ENCODE data around the gene CRKL.
"Not testable (repeated sequence)": the region's sequence is repeated elsewhere in the genome, so short reads cannot be mapped to it uniquely, and the experiment has no call there.

Gene CRKL, protein sequence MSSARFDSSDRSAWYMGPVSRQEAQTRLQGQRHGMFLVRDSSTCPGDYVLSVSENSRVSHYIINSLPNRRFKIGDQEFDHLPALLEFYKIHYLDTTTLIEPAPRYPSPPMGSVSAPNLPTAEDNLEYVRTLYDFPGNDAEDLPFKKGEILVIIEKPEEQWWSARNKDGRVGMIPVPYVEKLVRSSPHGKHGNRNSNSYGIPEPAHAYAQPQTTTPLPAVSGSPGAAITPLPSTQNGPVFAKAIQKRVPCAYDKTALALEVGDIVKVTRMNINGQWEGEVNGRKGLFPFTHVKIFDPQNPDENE

DNA sequence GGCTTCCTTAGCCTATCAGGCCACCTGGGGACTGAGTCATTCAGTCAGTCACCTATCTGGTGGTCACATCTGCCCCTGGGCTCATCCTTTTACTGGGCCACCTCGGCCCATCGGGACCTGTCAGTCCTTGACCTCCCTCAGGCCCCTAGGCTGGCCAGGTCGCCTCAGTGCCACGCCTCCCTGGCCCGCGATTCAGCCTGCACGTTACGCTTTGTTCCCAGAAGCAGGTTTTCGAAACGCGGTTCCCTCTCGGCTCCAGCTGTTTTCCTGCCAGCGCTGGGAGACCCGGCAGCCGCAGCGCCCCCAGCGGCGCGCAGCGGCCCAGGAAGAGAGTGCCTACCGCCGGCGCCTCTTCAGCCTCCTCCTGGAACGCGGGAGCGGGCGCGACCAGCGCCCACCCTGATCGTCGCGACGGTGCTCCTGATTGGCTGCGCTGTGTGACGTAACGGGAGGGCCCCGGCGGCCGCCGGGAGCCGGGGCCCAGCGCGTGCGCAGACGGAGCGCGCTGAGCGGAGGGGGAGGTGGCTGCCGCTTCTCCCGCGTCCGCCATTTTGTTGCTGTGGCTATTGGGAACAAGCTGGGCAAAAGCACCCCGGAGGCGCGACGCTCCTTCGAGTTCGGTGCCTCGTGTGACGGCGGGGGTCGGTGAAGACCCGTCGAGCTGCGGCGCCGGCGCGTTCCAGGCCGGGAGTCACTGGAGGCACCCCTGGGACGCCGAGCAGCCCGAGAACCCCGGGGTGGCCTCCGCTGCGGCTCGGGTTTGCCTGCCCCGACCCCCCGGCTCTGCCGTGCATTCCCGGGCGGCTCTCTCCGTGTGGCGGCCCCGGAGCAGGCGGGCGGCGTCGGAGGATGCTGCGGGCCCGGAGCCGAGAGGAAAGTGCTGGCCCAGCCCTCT, at the start of gene CRKL:
Gene CRKL (plus strand): TSS at position 492 of the 895 bp plus-strand sequence. CDS start 528 bp downstream, outside the sequence.
- DNase-seq (ENCODE audit: low read depth in 2 of 3, low spot score in 2 of 3), result peak; percentile 76 to 95 (median 89)

DNA sequence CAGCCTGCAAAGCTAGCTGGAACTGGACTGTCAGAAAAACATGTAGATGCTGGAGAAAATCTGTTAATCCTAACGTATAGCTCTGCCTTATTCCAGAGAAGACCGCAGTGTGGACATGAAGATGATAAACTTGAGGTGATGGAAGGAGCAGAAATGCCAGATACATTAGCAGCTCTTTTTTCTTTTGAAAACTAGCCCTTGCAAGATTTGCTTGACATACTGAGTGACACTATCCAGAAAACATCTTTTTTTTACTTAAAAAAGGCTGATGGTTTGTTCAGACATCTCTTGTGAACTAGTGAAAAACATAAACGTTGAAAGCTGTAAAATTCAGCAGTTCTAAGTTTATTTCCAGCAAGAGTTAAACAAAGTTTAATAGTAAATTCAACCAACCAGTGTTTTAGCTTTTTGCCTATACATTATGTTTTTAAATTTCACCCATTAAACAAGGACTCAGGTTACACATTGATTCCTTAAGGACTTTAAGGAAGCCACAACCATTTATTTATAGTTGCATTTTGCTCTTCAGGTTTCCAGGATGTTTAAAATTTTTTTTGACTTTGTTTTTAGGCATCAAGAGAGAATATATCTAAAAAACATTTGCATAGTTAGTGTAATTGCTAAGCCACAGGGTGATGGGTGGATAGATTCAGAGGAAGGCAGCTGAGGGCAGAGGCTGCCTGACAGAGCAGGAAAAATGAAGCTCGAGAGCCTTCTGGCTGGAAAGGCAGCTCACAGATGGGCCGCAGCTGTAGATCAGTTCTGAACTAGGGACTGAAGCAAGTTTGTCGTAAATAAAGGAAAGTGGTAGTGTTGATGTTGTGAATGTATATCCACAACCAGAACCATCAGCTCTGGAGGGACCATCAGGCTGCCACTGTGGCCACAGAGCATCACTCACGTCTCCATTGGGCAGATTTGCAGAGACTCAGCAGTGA, 48.9 kb upstream of the CRKL start:
- no peak for DNase-seq (ENCODE audit: low read depth in 2 of 3, low spot score in 2 of 3)

DNA sequence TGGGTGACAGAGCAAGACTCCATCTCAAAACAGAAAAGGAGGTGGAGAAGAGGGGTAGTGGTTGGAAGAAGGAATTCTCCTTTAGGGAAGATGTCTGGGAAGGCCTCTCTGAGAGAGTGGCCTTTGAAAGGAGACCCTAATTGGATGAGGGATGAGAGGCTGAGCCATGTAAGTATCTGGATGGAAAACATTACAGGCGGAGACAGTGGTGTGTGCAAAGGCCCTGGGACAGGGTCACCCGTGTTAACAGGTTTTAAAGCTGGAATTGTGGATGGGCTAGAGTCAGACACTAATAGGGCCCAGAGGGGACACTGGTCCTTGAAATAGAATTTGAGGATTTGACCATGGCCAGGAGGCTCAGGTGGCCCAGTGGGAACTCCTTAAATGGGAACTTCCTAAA, 48.0 kb upstream of the CRKL start:
- DNase-seq (ENCODE audit: low read depth in 2 of 3, low spot score in 2 of 3), result no peak

DNA sequence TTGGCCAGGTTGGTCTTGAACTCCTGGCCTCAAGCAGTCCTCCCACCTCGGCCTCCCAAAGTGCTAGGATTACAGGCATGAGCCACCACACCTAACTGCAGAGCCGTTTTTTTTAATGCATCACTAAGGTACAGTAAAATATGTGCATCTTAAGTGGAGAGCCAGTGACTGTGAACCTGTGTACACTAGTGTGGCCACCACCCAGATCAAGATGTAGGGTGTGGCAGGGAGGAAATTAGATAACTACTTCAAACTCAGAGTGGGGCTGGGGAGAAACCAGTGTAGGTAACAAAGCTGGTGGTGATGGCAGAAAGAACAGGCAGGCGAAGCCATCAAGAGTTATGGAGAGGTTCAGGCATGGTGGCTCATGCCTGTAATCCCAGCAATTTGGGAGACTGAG, 44.0 kb upstream of the CRKL start:
- DNase-seq (ENCODE audit: low read depth in 2 of 3, low spot score in 2 of 3), result no peak

DNA sequence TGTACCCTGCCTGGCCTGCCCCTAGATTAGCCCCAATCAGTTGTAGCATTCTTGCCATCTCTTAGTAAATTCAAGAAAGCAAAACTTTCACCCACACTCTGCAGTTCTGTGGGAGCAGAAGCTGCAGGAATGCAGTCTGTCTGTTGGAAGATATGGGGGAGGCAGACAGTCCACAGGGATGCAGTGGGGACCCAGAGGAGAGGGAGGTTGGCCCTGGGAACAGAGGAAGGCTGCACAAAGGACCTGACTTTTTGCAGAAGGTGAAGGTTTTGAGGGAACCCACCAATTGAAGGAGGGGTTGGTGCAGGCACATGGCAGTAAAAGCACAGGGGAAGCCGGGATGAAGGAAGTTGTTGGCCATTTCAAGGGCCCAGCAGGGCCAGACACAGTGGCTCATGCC, 41.9 kb upstream of the CRKL start:
- no peak for DNase-seq (ENCODE audit: low read depth in 2 of 3, low spot score in 2 of 3)

DNA sequence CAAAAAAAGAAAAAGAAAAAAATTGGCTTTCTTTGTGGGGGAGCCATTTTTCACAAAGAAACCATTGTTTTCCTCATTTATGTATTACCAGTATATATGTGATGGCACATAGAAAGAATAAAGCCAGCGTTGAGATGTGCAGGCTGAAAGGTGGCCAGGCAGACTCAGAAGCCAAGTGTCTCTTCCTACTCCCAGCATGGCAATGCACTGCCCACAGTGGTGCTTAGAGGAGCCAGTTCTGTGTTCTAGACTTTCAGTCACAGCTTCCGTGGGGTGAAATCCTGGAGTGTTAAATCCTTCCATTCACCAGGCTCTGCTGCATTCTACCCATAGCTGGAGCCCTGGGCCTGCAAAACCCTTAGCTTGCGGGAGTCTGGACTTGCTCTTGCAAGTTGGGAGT, 39.5 kb upstream of the CRKL start:
- DNase-seq (ENCODE audit: low read depth in 2 of 3, low spot score in 2 of 3), result no peak

DNA sequence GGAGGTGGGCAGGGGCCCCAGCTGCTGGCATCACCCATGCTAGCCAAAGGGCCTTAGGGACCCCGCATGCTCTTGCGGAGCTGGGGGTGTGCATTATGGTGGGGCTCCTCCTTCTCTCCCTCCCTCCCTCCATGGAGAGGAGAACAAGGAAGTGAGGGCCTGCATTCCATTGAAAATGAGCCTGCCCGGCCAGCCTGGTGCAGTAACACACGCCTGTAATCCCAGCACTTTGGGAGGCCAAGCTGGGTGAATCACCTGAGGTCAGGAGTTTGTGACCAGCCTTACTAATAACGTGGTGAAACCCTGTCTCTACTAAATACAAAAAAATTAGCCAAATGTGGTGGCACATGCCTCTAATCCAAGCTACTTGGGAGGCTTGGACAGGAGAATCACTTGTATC, 36.0 kb upstream of the CRKL start:
- no peak for DNase-seq (ENCODE audit: low read depth in 2 of 3, low spot score in 2 of 3)

DNA sequence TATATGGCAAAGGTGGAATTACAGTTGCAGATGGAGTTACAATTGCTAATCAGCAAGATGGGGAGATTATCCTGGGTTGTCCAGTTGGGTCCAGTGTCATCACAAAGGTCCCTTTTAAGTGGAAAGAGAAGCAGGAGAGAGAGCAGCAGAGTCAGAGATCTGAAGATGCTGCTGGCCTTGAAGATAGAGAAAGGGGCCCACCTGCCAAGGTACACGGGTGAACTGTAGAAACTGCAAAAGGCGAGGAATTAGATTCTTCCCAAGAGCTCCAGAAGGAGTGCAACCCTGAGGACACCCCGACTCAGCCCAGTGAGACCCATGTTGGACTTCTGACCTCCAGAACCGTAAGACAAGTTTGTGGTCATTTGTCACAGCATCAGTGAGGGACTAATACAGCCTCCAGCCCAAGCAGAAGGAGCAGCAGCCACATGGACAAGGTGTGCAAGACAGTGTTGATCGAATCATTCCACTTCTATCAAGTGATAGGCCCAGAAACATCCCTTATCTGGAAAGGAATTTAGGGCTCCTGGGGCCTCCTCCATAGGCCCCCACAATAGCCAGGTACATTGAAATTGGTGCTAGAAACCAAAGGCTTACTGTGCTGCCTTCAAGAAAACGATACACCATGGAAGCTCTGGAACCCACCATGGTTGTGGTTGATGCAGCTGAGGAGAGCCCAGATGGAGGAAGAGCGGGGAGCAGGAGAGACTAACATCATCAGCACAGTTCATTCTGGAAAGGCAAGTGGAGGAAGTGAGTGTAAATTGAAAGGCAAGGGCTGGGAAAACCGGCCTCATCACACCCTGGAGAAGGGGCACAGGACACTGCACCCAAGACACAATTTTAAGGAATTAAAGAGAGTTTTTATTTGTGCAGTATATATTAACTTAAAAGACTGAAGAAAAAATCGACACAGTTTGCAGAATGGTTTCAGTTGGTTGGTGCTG, 35.1 kb upstream of the CRKL start:
- DNase-seq (ENCODE audit: low read depth in 2 of 3, low spot score in 2 of 3), result no peak

DNA sequence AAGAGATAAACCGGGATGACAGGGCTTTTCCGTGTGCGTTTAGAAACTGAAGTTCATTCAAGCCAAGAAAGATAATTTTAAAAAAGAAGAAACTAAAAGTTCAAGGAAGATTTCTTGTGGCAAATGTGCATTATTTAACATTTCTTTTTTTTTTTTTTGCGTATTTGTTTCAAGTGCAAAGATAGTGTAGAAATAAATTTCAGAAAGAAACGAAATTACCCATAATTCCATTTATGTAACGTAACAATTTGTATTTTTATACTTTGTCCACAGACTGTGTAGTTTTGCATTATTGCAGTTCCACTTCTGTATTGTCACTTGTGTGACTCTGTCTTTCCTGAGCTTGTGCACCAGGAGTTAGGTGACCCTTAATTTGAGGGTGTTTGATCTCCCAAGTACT, 34.4 kb upstream of the CRKL start:
- DNase-seq (ENCODE audit: low read depth in 2 of 3, low spot score in 2 of 3), result no peak

DNA sequence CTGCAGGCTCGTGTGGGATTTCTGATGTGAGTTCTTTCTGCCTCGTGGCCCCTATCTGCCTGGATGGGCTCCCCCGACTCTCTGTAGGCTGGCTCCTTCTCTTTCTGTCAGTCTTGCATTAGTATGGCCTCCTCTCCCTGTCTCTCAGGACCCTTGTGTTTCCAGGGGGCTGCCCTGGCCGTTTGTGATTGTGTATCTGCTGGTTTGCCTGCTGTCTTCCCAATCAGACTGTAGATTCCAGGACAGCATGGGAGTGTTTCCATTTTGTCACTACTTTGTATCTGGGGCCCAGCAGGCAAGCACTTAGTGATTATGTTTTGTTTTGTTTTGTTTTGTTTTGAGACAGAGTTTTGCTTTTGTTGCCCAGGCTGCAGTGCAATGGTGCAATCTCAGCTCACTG, 32.8 kb upstream of the CRKL start:
- no peak for DNase-seq (ENCODE audit: low read depth in 2 of 3, low spot score in 2 of 3)

DNA sequence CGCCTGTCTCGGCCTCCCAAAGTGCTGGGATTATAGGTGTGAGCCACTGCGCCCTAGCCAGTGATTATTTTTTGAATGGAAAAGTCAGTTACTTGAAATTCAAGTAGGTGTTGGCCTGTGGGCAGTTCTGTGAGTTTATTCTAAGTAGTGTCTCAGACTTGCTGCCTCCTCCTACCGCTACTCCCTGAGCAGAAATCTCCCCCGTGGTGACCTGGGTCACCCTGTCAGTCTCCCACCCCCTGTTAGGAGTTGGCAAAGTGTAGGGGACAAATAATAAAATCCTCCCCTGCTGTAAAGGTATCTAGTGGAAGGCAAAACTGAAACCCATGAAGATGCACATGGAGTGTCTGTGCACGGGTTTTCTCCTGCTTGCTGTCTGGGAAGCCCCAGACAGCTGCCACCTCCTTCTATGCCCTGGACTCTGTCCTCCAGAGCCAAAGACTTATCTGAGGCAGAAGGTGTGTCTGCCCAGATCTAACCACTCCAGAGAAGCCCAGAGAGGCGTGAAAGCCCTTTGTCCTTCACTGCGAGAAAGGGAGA, 32.1 kb upstream of the CRKL start:
- DNase-seq (ENCODE audit: low read depth in 2 of 3, low spot score in 2 of 3), result no peak

DNA sequence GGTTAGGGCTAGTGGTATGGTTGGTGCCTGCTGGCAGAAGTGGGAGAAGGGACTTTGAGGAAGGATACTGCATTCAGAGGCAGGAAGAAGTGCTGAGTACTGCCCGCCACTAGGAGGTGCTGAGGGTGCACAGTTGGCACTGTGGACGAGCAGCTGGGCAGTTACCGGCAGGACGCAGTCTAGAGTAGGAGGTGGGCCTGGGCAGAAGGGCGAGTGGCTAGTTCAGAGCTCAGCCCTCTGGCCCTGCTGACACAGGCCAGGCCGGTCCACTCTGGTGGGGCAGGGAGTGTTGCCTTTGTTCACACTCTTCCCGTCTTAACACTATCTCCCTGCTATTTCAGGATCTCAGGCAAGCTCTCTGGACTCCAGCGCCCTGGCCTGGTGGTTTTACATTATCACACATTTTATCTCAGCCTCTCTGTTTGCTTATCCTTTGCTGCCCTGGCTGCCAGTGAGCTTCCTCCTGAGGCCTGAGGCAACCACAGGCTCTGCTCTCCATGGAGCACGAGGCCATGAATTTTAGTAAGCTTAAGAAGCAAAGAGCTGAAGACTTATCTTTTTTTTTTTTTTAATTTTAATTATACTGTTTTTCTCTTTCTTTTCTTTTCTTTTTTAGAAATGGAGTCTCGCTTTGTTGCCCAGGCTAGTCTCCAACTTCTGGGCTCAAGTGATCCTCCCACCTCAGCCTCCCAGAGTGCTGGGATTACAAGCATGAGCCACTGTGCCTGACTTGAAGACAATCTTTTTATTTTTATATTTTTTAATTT, 31.5 kb upstream of the CRKL start:
- peak; percentile 5 to 14 (median 9) for DNase-seq (ENCODE audit: low read depth in 2 of 3, low spot score in 2 of 3)

DNA sequence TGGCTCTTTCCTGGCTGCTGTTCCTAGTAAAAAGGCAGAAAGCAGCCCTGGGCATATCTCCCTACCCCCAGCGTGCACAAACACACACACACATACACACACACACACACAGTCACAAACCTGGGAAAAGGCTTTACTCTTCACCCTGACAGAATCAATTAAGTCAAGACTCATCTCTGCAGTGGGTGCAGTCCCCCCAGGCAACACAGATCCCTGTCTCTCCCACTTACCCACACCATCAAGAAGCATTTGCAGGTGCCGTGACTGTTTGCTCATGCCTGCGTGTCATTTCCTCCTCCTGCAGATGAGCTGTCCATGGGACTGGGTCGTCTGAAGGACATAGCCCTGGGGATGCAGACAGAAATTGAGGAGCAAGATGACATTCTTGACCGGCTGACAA, 29.8 kb upstream of the CRKL start:
- no peak for DNase-seq (ENCODE audit: low read depth in 2 of 3, low spot score in 2 of 3)

DNA sequence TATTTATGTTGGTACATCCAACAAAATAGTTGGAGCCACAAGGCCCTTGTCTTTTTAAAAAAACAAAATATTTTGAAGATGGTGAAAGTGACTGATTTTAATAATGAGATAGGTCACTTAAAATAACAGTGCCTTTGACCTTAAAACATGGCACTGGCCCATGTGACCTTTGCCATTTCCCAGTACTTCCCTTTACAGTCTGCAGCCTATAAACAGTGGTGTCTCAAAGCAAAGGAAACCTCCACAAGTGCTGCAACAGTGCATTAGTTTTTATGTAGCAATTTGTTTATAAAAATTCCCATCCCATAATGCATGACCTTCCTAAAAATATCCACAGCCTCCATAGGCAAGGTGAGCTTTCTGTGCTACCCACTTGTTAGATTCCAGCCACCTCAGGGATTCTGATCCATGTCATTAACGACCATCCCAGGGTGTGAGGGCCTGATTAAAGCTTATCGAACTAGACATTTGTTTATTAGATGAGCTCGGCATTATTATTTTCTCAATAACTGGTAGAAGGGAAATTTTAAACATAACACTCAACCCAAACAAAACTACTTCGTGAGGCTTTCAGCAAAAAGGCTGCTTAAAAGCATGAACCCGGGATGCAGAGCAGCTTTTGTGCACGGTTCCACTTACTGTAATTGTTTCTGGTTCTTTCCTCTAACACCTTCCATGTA, 28.0 kb upstream of the CRKL start:
- no peak for DNase-seq (ENCODE audit: low read depth in 2 of 3, low spot score in 2 of 3)

DNA sequence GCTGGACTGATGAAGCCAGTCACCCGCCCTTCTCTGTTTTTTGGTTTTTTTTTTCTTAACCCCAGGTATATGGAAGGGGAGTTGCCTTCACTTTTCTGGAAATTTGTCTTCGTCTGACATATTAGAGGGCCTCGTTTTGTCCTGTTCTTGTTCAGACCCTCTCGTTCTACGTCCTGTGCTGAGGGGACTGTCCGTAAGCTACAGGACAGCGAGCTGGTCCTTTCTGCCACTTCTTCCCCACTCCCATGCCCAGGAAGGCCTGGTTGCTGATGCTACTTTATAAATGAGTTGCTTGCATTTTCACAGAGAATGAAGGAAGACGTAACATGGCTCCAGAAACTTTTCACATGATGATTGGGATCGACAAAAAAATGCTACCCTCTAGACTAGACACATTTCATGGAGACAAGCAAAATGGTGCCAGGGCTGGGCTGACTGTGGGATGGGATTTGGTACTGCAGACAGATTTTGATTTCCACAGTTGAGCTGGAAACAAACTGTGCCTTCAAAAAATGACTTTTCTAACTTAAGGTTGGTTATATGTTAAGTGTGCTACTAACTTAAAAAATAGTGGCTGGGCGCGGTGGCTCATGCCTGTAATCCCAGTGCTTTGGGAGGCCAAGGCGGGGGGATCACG, 27.2 kb upstream of the CRKL start:
- DNase-seq (ENCODE audit: low read depth in 2 of 3, low spot score in 2 of 3), result no peak

DNA sequence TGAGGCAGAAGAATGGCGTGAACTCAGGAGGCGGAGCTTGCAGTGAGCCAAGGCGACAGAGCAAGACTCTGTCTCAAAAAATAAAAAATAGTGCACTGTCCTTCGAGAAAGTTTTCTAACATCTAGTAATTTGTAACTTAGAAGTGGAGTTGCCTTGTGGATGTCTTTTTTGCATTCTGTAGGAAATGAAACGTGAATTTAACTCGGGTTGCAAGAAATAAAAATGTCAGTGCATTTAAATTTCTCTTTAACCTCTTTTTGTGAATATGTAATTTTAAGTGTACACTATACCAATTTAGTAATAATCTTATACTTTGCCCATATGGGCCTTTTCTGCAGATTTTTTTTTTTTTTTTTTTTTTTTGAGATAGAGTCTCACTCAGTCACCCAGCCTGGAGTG, 26.2 kb upstream of the CRKL start:
- DNase-seq (ENCODE audit: low read depth in 2 of 3, low spot score in 2 of 3), result no peak

DNA sequence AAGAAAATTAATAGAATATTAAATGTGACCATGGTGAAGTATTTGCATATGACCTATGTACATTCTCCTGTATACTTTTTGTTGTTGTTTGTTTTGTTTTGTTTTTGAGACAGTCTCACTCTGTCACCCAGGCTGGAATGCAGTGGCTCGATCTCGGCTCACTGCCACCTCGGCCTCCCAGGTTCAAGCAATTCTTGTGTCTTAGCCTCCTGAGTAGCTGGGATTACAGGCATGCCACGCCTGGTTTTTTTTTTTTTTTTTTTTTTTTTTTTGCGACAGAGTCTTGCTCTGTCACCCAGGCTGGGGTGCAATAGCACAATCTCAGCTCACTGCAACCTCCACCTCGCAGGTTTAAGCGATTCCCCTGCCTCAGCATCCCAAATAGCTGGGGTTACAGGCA, 19.5 kb upstream of the CRKL start:
- DNase-seq (ENCODE audit: low read depth in 2 of 3, low spot score in 2 of 3), result not testable (repeated sequence)

DNA sequence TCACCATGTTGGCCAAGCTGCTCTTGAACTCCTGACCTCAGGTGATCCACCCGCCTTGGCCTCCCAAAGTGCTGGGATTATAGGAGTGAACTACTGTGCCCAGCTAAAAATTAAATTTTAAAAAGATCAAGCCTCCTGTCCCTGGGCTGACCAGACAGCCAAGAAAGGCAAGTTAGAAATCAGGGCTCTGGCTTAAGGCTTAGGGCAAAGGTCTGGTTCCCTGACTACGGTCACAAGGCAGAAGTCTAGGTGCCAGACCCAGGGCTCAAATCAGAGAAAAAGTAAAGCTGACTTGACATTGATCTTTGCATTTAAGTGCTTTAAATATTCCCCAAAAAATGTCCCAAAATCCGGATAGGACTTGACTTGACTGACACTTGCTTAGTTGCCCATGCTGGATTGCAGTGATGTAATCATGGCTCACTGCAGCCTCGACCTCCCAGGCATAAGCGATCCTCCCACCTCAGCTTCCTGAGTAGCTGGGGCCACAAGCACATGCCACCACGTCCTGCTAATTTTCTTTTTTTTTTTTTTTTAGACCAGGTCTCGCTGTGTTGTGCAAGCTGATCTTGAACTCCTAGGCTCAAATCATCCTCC, 17.3 kb upstream of the CRKL start:
- DNase-seq (ENCODE audit: low read depth in 2 of 3, low spot score in 2 of 3), result no peak
